Tibial nerve (tissue), 3 donors: ENCODE measurements around the gene ZCCHC10.

Source experiments
- CTCF ChIP-seq, 5 experiments: fragments of 200-600 bp in 3 of 5; fragments of 450-650 bp in 2 of 5; sonication (generic) in 3 of 5; IDR thresholded peaks; one replicate each; pipeline ENCODE4 v1.5.1; 2016 to 2019; ENCODE audit warnings: antibody characterized with exemption in 5 of 5, mild to moderate bottlenecking in 3 of 5, moderate library complexity in 2 of 5
- POLR2A ChIP-seq, 2 donors: fragments of 450-650 bp; IDR thresholded peaks; one replicate each; pipeline ENCODE4 v1.6.1; 2017; ENCODE audit warnings: antibody characterized with exemption in 2 of 2, mild to moderate bottlenecking in 2 of 2, moderate library complexity in 2 of 2

GRCh38 chr5:132952829-132953228, 73.5 kb downstream of the ZCCHC10 start:
- no peak for TF ChIP-seq CTCF (IDR thresholded peaks at IDR 0.05)
- no peak for TF ChIP-seq POLR2A (IDR thresholded peaks at IDR 0.05)
